K562 (cell line): Measurements from ENCODE around the gene IGSF10. TPM values are rescaled to one million over a fixed set of nuclear protein-coding genes. Genes with fewer than 3 reads are reported as not detected.

ENCODE experiments used
- ATAC-seq: fragments of 200-7000 bp; cut with Tn5 transposase; 3 replicates; pipeline ENCODE4 v1.9.1; 2020; ENCODE audit warnings: moderate library complexity
- BruUV-seq: library from RNA; stranded (reverse); fragments of 400-500 nt; replicated peaks from 2 replicates; lab custom pipeline; 2021; lab: Mats Ljungman, UMichigan
- CTCF ChIA-PET: fragments of 300-600 bp; formaldehyde crosslinking; extraction: SDS; loops from one replicate; lab custom pipeline; 2021; ENCODE audit warnings: low intra/inter-chr PET ratio; lab: Yijun Ruan, JAX
- POLR2A ChIA-PET: fragments of 300-600, 350-650 bp; sonication (Branson Sonifier 250); formaldehyde crosslinking; extraction: SDS; loops from one replicate; lab custom pipeline; 2021; ENCODE audit warnings: antibody characterized with exemption, inconsistent platforms; lab: Yijun Ruan, JAX
- DNase-seq, 4 experiments: peaks; one replicate each; pipeline versions ENCODE4 v3.0.0 to v3.0.0-alpha.2; 2011 to 2018; ENCODE audit warnings: low spot score in 3 of 4, mixed read lengths in 3 of 4; ENCODE audit errors: extremely low read depth in 1 of 4
- FAIRE-seq: peaks from 2 replicates; lab custom pipeline; 2011; peaks lifted over from hg19 to GRCh38; lab: Jason Lieb, UNC
- H2AFZ ChIP-seq: 2 replicates; pipeline ENCODE4 v1.6.0; 2011; ENCODE audit warnings: low read depth, low read length, control low read depth, inconsistent platforms
- H3K27ac ChIP-seq: fragments of 200-600 bp; 3 replicates; pipeline ENCODE4 v1.8.0; 2011; ENCODE audit warnings: low read depth, mild to moderate bottlenecking, control low read depth, inconsistent platforms, low read length, moderate library complexity, mixed read lengths; ENCODE audit errors: extremely low read depth
- H3K27me3 ChIP-seq, 2 experiments: fragments of 300-600 bp in 1 of 2; 2 replicates in 1 of 2; 3 replicates in 1 of 2; pipeline versions ENCODE4 v1.6.0 to v1.8.0; 2011; ENCODE audit warnings: inconsistent platforms in 2 of 2, low read length in 2 of 2, mild to moderate bottlenecking in 1 of 2, mixed read lengths in 1 of 2, moderate library complexity in 1 of 2; ENCODE audit not compliant: control insufficient read depth in 2 of 2, insufficient read depth in 2 of 2
- H3K36me3 ChIP-seq: fragments of 300-600 bp; 3 replicates; pipeline ENCODE4 v1.8.0; 2011; ENCODE audit warnings: mild to moderate bottlenecking, low read length, inconsistent platforms; ENCODE audit not compliant: control insufficient read depth, insufficient read depth
- H3K4me1 ChIP-seq, 2 experiments: fragments of 200-600 bp in 1 of 2; replicated peaks in 1 of 2; 2 replicates in 1 of 2; 3 replicates in 1 of 2; pipeline versions ENCODE4 v1.5.1 to v1.8.0; 2011; ENCODE audit warnings: inconsistent platforms in 2 of 2, low read length in 2 of 2, mild to moderate bottlenecking in 1 of 2, mixed read lengths in 1 of 2, moderate library complexity in 1 of 2; ENCODE audit not compliant: control insufficient read depth in 2 of 2, insufficient read depth in 2 of 2
- H3K4me2 ChIP-seq: 2 replicates; pipeline ENCODE4 v1.6.1; 2011; ENCODE audit warnings: low read length, control low read depth, inconsistent platforms, mixed read lengths; ENCODE audit not compliant: insufficient read depth
- H3K4me3 ChIP-seq: fragments of 200-600 bp; sonication (generic), shearing (Covaris generic); 2 replicates; pipeline ENCODE4 v1.5.1; 2016; ENCODE audit warnings: control low read depth, inconsistent platforms
- H3K79me2 ChIP-seq: fragments of 200-600 bp; 3 replicates; pipeline ENCODE4 v1.8.0; 2011; ENCODE audit warnings: low read length, inconsistent platforms; ENCODE audit not compliant: control insufficient read depth, insufficient read depth
- H3K9ac ChIP-seq, 2 experiments: 2 replicates each; pipeline versions ENCODE4 v1.6.0 to v1.6.1; 2011; ENCODE audit warnings: low read depth in 2 of 2, low read length in 2 of 2, control low read depth in 1 of 2, inconsistent platforms in 1 of 2, mild to moderate bottlenecking in 1 of 2, mixed read lengths in 1 of 2; ENCODE audit not compliant: insufficient read depth in 1 of 2
- H3K9me1 ChIP-seq: one replicate; pipeline ENCODE4 v1.6.0; 2011; ENCODE audit warnings: inconsistent platforms, mild to moderate bottlenecking, low read length, moderate library complexity; ENCODE audit not compliant: control insufficient read depth, insufficient read depth
- H3K9me3 ChIP-seq: replicated peaks from 2 replicates; pipeline ENCODE4 v1.5.1; 2011; ENCODE audit warnings: low read depth, low read length, inconsistent platforms; ENCODE audit not compliant: control insufficient read depth, insufficient read depth
- H4K20me1 ChIP-seq: replicated peaks from 2 replicates; pipeline ENCODE4 v1.6.1; 2011; ENCODE audit warnings: low read length, inconsistent platforms, mixed read lengths; ENCODE audit not compliant: control insufficient read depth, insufficient read depth
- BRD9 ChIP-seq: fragments of 450-650 bp; IDR thresholded peaks from 2 replicates; pipeline ENCODE4 v1.6.1; 2018; ENCODE audit warnings: low read depth; ENCODE audit not compliant: partially characterized antibody
- DACH1 ChIP-seq: fragments of 450-650 bp; IDR thresholded peaks from 2 replicates; pipeline ENCODE4 v1.6.1; 2018; ENCODE audit not compliant: partially characterized antibody
- FOXJ3 ChIP-seq: sonication (generic); formaldehyde crosslinking; IDR thresholded peaks from 2 replicates; pipeline ENCODE4 v1.4.0; 2020; ENCODE audit warnings: mild to moderate bottlenecking, missing genetic modification reagents
- HLTF ChIP-seq: fragments of 450-650 bp; IDR thresholded peaks from 2 replicates; pipeline ENCODE4 v1.6.1; 2016
- RFX1 ChIP-seq: fragments of 450-650 bp; IDR thresholded peaks from 2 replicates; pipeline ENCODE4 v1.6.1; 2016; ENCODE audit warnings: mild to moderate bottlenecking, moderate library complexity
- STAT5A ChIP-seq: IDR thresholded peaks from 2 replicates; pipeline ENCODE4 v1.6.1; 2012; ENCODE audit warnings: low read length, inconsistent platforms, borderline replicate concordance
- ZKSCAN8 ChIP-seq: fragments of 200-800 bp; sonication (Bioruptor generic); IDR thresholded peaks from 2 replicates; pipeline ENCODE4 v1.6.1; 2016; ENCODE audit warnings: missing genetic modification characterization, missing compliant biosample characterization
- ZNF589 ChIP-seq: fragments of 200-800 bp; sonication (Bioruptor generic); IDR thresholded peaks from 2 replicates; pipeline ENCODE4 v1.6.1; 2016; ENCODE audit warnings: low read depth, missing genetic modification characterization, missing compliant biosample characterization
- WGBS: fragments of 100-300 bp; shearing (Covaris generic); methylation state at CpG from one replicate; pipeline ENCODE4 v1.1.6; 2016; ENCODE audit warnings: low coverage, mixed read lengths; ENCODE audit not compliant: insufficient coverage; ENCODE audit errors: missing lambda C conversion rate; 5-methylcytosine and 5-hydroxymethylcytosine counted together
- in situ Hi-C: fragments of 300-500 bp; cut with MboI; formaldehyde crosslinking; loops from 4 replicates; pipeline ENCODE4 v1.15.0; 2018; ENCODE audit warnings: inconsistent platforms, mixed read lengths
- intact Hi-C: fragments of 100-400 bp; cut with micrococcal nuclease; formaldehyde crosslinking; loops from 2 replicates; pipeline ENCODE4 v1.14.2; 2022
- polyA plus RNA-seq, 8 experiments: library from polyadenylated mRNA; depleted of rRNA in 4 of 8; stranded (reverse) in 5 of 8; unstranded in 3 of 8; fragments of >200 nt; fragmentation: Nextera tagmentation in 2 of 8; fragmentation: Illumina TruSeq in 1 of 8; extraction: Ambion mirVana in 2 of 8; extraction: Trizol in 1 of 8; gene quantifications; 2 replicates each; pipeline versions ENCODE4 v1.2.1 to v1.2.3, GENCODE V29; 2011 to 2014; ENCODE audit warnings: inconsistent platforms in 1 of 8, missing spikeins in 1 of 8
- total RNA-seq, 7 experiments: library from RNA; depleted of rRNA in 6 of 7; stranded (reverse); fragments of >200 nt in 6 of 7; fragmentation: Illumina TruSeq in 2 of 7; extraction: Trizol in 2 of 7; gene quantifications; 2 replicates each; pipeline versions ENCODE4 v1.2.1 to v1.2.3, GENCODE V29; 2011 to 2021; ENCODE audit warnings: low replicate concordance in 1 of 7
- TF ChIP-seq, protein P1 (sequence below), 2 experiments: fragments of 450-650 bp; IDR thresholded peaks; 2 replicates each; pipeline ENCODE4 v1.6.1; 2016
- TF ChIP-seq, protein P2 (sequence below): fragments of 450-650 bp; IDR thresholded peaks from 2 replicates; pipeline ENCODE4 v1.6.1; 2017; ENCODE audit warnings: antibody characterized with exemption, mild to moderate bottlenecking
- TF ChIP-seq, protein P3 (sequence below): fragments of 450-650 bp; IDR thresholded peaks from 2 replicates; pipeline ENCODE4 v1.6.1; 2016

IGSF10 gene
- total and polyA plus RNA-seq, 9 of the 15 experiments (the other 6 are each of a cell fraction or from before 2014, with no cell fraction given): 0.11 to 1.2 (median 0.40) TPM

DNA sequence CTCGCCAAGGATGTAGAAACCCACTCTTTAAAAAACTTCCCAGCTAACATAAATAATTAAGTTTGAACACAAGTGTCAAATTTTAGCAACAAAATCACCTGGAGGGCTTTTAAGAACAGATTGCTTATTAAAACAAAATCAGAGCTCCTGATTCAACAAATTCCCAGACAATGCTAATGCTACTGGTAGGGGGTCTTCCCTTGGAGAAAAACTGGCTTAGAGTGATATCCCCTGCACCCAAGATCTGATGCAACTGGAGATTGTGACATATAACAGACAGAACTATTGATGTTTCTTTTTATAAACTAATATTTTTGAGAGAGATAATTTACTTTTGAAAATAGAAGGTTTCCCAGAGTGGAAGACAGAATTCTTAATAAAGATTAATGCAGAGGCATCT is 19.9 kb downstream of the IGSF10 start:
- ATAC-seq (no peak), DNase-seq (no peak), FAIRE-seq (no peak)
- Histone ChIP-seq H3K9ac (no peak overlapping the region), H3K9me3 (no peaks in the 10 kb centered on the region), H3K4me1 (no peaks in the 10 kb centered on the region), H3K4me2 (no peak overlapping the region), H3K4me3 (no peak overlapping the region), H3K27me3 (no peaks in the 10 kb centered on the region; a peak in 2 of 5 replicates), H4K20me1 (no peaks in the 10 kb centered on the region), H3K27ac (no peak overlapping the region), H2AFZ (no peak overlapping the region), H3K9me1 (no peaks in the 10 kb centered on the region), H3K79me2 (no peaks in the 10 kb centered on the region), H3K36me3 (no peaks in the 10 kb centered on the region)
- TF ChIP-seq DACH1 (no peak), FOXJ3 (no peak), RFX1 (no peak), STAT5A (no peak), BRD9 (no peak), ZNF589 (CRISPR knock-in tag) (no peak), ZKSCAN8 (CRISPR knock-in tag) (no peak), HLTF (no peak)
- TF ChIP-seq, protein P1, sequence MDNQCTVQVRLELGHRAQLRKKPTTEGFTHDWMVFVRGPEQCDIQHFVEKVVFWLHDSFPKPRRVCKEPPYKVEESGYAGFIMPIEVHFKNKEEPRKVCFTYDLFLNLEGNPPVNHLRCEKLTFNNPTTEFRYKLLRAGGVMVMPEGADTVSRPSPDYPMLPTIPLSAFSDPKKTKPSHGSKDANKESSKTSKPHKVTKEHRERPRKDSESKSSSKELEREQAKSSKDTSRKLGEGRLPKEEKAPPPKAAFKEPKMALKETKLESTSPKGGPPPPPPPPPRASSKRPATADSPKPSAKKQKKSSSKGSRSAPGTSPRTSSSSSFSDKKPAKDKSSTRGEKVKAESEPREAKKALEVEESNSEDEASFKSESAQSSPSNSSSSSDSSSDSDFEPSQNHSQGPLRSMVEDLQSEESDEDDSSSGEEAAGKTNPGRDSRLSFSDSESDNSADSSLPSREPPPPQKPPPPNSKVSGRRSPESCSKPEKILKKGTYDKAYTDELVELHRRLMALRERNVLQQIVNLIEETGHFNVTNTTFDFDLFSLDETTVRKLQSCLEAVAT (IDR thresholded peaks at IDR 0.05): no peak
- TF ChIP-seq, protein P2, sequence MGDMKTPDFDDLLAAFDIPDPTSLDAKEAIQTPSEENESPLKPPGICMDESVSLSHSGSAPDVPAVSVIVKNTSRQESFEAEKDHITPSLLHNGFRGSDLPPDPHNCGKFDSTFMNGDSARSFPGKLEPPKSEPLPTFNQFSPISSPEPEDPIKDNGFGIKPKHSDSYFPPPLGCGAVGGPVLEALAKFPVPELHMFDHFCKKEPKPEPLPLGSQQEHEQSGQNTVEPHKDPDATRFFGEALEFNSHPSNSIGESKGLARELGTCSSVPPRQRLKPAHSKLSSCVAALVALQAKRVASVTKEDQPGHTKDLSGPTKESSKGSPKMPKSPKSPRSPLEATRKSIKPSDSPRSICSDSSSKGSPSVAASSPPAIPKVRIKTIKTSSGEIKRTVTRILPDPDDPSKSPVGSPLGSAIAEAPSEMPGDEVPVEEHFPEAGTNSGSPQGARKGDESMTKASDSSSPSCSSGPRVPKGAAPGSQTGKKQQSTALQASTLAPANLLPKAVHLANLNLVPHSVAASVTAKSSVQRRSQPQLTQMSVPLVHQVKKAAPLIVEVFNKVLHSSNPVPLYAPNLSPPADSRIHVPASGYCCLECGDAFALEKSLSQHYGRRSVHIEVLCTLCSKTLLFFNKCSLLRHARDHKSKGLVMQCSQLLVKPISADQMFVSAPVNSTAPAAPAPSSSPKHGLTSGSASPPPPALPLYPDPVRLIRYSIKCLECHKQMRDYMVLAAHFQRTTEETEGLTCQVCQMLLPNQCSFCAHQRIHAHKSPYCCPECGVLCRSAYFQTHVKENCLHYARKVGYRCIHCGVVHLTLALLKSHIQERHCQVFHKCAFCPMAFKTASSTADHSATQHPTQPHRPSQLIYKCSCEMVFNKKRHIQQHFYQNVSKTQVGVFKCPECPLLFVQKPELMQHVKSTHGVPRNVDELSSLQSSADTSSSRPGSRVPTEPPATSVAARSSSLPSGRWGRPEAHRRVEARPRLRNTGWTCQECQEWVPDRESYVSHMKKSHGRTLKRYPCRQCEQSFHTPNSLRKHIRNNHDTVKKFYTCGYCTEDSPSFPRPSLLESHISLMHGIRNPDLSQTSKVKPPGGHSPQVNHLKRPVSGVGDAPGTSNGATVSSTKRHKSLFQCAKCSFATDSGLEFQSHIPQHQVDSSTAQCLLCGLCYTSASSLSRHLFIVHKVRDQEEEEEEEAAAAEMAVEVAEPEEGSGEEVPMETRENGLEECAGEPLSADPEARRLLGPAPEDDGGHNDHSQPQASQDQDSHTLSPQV: no peak
- TF ChIP-seq, protein P3, sequence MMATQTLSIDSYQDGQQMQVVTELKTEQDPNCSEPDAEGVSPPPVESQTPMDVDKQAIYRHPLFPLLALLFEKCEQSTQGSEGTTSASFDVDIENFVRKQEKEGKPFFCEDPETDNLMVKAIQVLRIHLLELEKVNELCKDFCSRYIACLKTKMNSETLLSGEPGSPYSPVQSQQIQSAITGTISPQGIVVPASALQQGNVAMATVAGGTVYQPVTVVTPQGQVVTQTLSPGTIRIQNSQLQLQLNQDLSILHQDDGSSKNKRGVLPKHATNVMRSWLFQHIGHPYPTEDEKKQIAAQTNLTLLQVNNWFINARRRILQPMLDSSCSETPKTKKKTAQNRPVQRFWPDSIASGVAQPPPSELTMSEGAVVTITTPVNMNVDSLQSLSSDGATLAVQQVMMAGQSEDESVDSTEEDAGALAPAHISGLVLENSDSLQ: no peak
- ChIA-PET POLR2A (no interaction called here), CTCF (interaction anchor here (4.3 kb wide), 1 partner anchor 398 kb away, joined by 32 read pairs; no protein-coding TSS in a partner anchor)
- no TSS peak for BruUV-seq
- intact Hi-C loops (no loop called here), in situ Hi-C loops (no loop called here)
- 8% methylated on average over 1 of the region's 1 CpG for WGBS
